GM21360 (cell line): ENCODE data around the gene SLC27A5.
A peak's percentile ranks its signal among the peaks of the same experiment; 100 is the strongest.

Source experiments
- ATAC-seq: cut with Tn5 transposase; IDR thresholded peaks from one replicate; pipeline ENCODE4 v1.9.1; 2021; ENCODE audit warnings: mild to moderate bottlenecking, moderate library complexity; ENCODE audit not compliant: unreplicated experiment

Gene SLC27A5

GRCh38 chr19:58511353-58512208, at the start of gene SLC27A5:
Gene SLC27A5 (minus strand): TSS chr19:58511992. CDS start chr19:58511955, 37 bp downstream.
- ATAC-seq = no peak

- no peak for ATAC-seq
Measured at GRCh38 chr19:58560921-58561320, 49.1 kb upstream of the SLC27A5 start.

GRCh38 chr19:58560007-58560887, 48.5 kb upstream of the SLC27A5 start:
- ATAC-seq = no peak

- no peak for ATAC-seq
Measured at GRCh38 chr19:58559275-58560006, 47.6 kb upstream of the SLC27A5 start.

GRCh38 chr19:58558623-58559274, 47.0 kb upstream of the SLC27A5 start:
- peak; percentile 46 for ATAC-seq

- peak; percentile 0 for ATAC-seq
Measured at GRCh38 chr19:58558066-58558622, 46.4 kb upstream of the SLC27A5 start, which contains the start of gene UBE2M. Gene UBE2M (minus strand): TSS chr19:58558611. CDS start chr19:58558381, 230 bp downstream.

GRCh38 chr19:58557221-58558065, 45.7 kb upstream of the SLC27A5 start:
- no peak for ATAC-seq

GRCh38 chr19:58556622-58557220, 44.9 kb upstream of the SLC27A5 start:
- no peak for ATAC-seq

GRCh38 chr19:58555920-58556621, 44.3 kb upstream of the SLC27A5 start:
- ATAC-seq = no peak

- no peak for ATAC-seq
Measured at GRCh38 chr19:58555369-58555885, 43.6 kb upstream of the SLC27A5 start.

- ATAC-seq = peak; percentile 28
Measured at GRCh38 chr19:58554494-58555368, 42.9 kb upstream of the SLC27A5 start, which contains the start of gene CHMP2A. Gene CHMP2A (minus strand): TSS chr19:58555105. CDS start chr19:58554212, 893 bp downstream.

- no peak for ATAC-seq
Measured at GRCh38 chr19:58553799-58554493, 42.2 kb upstream of the SLC27A5 start.

GRCh38 chr19:58552655-58553054, 40.9 kb upstream of the SLC27A5 start:
- ATAC-seq = no peak

GRCh38 chr19:58551577-58552471, 40.0 kb upstream of the SLC27A5 start:
- no peak for ATAC-seq

GRCh38 chr19:58551123-58551497, 39.3 kb upstream of the SLC27A5 start:
- ATAC-seq = no peak
